GM21723 (cell line): ENCODE measurements around the gene ZNF677.
"Not testable (repeated sequence)": the region's sequence is repeated elsewhere in the genome, so short reads cannot be mapped to it uniquely, and the experiment has no call there.

Experiments used
- ATAC-seq: cut with Tn5 transposase; IDR thresholded peaks from one replicate; pipeline ENCODE4 v1.9.1; 2021; ENCODE audit warnings: mild to moderate bottlenecking, moderate library complexity; ENCODE audit not compliant: unreplicated experiment

ZNF677 gene

DNA sequence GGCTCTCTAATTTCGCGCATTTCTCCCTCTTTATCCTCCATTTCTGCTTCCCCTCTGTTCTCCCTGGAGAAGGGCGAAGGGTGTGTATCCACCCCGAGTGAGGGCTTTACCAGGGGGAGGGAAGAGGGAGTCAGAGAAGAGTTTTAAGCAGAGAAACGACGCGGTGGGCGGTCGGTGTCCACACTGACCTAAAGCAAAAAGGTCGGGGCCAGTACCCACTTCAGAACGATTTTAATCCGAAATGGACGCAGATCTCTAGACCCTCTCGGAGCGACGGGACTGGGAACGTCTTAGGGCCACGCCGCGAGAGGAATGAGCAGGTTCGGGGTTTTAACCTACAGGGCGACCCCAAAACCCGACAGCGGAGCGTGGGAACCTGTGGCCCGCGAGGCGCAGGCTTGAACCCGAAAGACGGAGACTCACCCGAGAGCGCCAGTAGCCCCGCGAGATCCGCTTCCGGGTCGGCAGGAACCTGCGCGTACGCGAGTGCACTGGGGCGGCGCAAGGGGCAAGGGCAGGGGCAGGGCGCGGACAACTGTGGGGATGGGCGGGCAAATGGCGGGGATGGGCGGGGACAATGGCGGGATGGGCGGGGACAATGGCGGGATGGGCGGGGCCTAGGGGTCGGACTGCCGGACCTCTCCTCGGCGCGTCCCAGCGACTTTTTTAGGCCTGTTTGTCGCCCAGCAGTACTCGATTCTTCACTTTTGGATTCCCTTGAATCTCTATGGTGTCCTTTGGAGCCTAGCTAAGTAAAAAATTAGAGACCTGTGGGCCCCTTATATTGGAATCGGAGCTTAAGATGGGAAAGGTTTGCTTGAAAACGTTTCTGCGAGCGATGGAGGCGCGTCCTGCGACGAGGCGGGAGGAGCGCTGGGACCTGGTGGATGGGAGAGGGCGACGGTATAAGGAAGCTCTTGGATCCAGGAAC is at the start of gene ZNF677:
ZNF677 (minus strand) TSS at position 463 of the 931 bp plus-strand sequence. CDS start 3,323 bp downstream, outside the sequence.
- no peak for ATAC-seq

GRCh38 chr19:53301341-53301740 is 46.7 kb upstream of the ZNF677 start:
- ATAC-seq = not testable (repeated sequence)

DNA sequence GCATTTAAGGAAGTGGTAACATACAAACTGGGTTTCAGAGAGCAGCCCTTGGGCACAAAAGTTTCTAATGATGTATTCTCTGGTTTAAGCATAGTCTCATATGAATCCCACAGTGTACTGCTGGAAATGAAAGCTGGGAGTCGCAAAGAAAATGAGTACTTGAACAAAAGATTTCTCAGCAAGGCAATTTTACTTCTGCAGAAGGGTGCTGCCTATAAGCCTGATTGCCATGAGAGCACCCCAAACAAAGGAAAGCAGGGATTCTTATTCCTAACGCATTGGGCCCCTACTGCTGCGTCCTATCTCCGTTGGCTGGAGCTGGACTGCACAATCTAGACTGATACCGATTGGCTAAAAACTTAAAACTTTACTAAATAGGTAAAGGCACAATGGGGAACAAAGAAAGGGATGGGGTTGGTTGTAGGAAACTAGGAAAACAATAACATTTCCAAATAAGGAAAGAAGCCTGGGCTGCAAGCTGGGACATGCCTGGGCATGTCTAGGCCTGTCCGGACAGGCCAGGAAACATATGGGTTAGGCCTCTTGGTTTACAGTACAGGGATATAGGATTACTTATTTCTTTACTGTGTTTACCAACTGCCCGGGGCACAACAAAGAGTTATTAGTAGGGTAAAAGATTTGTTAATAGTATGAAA is 40.2 kb upstream of the ZNF677 start:
- ATAC-seq = no peak

GRCh38 chr19:53290758-53291549 is 36.3 kb upstream of the ZNF677 start:
- ATAC-seq = no peak

- no peak for ATAC-seq
These were observed 30.4 kb upstream of the ZNF677 start for GRCh38 chr19:53285087-53285486.

- not testable (repeated sequence) for ATAC-seq
These were observed 27.3 kb upstream of the ZNF677 start for GRCh38 chr19:53281947-53282346.

- no peak for ATAC-seq
These were observed 20.8 kb upstream of the ZNF677 start for GRCh38 chr19:53275480-53275879.

DNA sequence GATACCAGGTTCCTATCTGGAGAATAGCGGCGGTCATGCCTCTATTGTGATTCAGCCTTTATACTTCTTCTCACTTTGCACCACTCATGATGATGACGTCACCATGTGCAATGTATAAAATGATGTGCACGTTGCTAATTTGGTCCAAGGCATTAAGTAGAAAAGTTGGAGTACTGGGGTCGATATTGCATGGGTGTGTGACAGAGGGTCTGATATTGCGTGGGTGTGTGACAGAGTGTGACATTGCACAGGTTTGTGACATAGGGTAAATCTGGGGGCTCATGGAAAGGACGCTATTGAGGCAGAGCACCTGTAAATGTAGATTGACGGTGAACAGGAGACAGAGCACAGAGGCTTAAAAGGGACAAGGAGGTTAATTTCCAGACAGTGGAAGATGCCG is 17.4 kb upstream of the ZNF677 start:
- no peak for ATAC-seq

GRCh38 chr19:53269861-53270260 is 15.2 kb upstream of the ZNF677 start:
- not testable (repeated sequence) for ATAC-seq

DNA sequence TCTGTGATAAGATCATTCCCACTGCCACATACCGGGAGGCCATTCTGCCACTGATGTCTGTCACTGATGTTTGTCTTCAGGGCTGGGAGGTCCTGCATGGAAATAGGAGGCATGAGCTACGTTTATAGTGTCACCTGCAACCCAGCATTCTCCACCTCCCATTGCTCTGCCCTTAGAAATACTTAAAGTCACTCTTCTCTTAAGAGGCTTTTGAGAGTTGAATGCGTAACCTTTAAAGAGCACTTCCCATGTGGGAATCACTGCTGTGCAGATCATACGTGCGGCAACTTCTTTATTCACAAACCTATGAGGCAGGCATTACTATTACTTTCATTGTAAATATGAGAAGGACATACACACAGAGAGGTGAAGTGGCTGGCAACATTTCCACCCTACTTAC is 12.9 kb upstream of the ZNF677 start, which contains the start of gene VN1R4:
VN1R4 (minus strand) TSS at position 101 of the 400 bp plus-strand sequence; CDS start at position 43, 58 bp downstream.
- not testable (repeated sequence) for ATAC-seq

GRCh38 chr19:53257715-53258342 is 3.2 kb upstream of the ZNF677 start, which contains the start of gene VN1R2:
Gene VN1R2 (plus strand): TSS chr19:53258292. CDS start chr19:53258376, 84 bp downstream.
- ATAC-seq = not testable (repeated sequence)

- ATAC-seq = no peak
These were observed 8.2 kb downstream of the ZNF677 start for GRCh38 chr19:53246498-53246897.

DNA sequence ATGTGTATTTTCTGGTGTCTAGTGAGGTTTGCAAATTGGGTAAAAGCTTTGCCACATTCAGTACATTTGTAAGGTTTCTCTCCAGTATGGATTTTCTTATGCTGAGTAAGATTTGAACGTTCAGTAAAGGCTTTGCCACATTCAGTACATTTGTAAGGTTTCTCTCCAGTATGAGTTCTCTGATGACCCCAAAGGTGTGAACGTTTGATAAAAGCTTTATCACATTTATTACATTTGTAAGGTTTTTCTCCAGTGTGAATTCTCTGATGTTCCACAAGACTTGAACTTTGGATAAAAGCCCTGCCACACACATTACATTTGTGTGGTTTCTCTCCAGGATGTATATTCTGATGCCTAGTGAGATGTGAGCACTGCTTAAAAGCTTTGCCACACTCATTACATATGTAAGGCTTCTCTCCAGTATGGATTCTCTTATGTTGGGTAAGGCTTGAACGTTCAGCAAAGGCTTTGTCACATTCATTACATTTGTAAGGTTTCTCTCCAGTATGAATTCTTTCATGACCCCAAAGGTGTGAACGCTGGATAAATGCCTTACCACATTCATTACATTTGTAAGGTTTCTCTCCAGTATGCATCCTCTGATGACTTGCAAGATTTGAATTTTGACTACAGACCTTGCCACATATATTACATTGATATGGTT is 17.4 kb downstream of the ZNF677 start:
- no peak for ATAC-seq

GRCh38 chr19:53224606-53225005 is 30.1 kb downstream of the ZNF677 start:
- no peak for ATAC-seq

GRCh38 chr19:53222716-53223115 is 32.0 kb downstream of the ZNF677 start:
- ATAC-seq = not testable (repeated sequence)

- ATAC-seq = no peak
These were observed 41.9 kb downstream of the ZNF677 start for GRCh38 chr19:53212703-53213320.

GRCh38 chr19:53211554-53211953 is 43.1 kb downstream of the ZNF677 start:
- not testable (repeated sequence) for ATAC-seq

DNA sequence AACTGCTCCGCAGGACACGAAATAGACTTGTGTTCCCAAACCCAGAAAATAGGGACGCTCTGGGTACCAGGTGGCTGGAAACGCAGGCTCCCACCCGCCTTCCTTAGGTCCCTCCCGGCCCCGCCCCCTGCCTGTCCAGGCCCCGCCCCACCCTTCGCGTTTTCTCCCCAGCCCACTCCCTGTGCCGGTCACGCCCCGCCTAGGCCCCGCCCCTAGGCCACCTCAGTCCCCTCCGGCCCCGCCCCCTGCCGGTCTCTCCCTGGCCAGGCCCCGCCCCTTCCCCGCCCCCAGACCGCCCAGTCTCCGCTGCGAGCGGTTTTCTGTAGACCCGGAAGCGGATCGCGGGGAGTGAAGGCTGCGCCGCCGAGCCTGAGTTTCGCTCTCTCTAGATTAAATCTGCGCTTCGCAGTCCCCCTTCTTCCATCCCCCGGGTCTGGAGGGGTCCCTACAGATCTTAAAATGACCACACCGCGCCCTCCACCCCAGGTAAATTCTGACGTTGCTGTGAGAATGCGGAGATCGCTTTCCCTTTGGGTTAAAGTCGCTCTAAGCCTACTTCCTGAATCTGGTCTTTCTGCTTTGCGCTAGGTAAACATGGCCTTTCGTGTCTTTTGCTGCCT is 57.8 kb downstream of the ZNF677 start:
- no peak for ATAC-seq
